Activated naive CD8-positive, alpha-beta T cell treated with anti-CD3 and anti-CD28 coated beads for 36 hours (primary cell): ENCODE measurements around the gene PRSS33. TPM values are rescaled to one million over a fixed set of nuclear protein-coding genes. Genes with fewer than 3 reads are reported as not detected.
A peak's percentile ranks its signal among the peaks of the same experiment; 100 is the strongest.

Experiments
- DNase-seq: peaks from one replicate; pipeline ENCODE4 v3.0.0; 2021
- H3K27ac Mint-ChIP-seq: one replicate; pipeline ENCODE4 v1.8.0; 2022; ENCODE audit warnings: mild to moderate bottlenecking, moderate library complexity, mixed read lengths
- H3K27me3 Mint-ChIP-seq: one replicate; pipeline ENCODE4 v1.8.0; 2022; ENCODE audit warnings: mild to moderate bottlenecking, mixed read lengths
- H3K36me3 Mint-ChIP-seq: one replicate; pipeline ENCODE4 v1.8.0; 2021; ENCODE audit warnings: mild to moderate bottlenecking, mixed read lengths
- H3K4me1 Mint-ChIP-seq: one replicate; pipeline ENCODE4 v1.8.0; 2021; ENCODE audit warnings: mixed read lengths
- H3K4me3 Mint-ChIP-seq: one replicate; pipeline ENCODE4 v1.8.0; 2022; ENCODE audit warnings: mild to moderate bottlenecking, moderate library complexity, mixed read lengths
- H3K9me3 Mint-ChIP-seq: one replicate; pipeline ENCODE4 v1.8.0; 2022; ENCODE audit warnings: mixed read lengths
- total RNA-seq, 2 experiments: library from RNA; stranded (reverse); gene quantifications; one replicate each; pipeline ENCODE4 v1.2.3, GENCODE V29; 2021

The PRSS33 gene
- total RNA-seq, 2 experiments from 2014 or later, result 0.40 to 0.54 TPM

GRCh38 chr16:2777903-2778629 lies 9.3 kb downstream of the PRSS33 start:
- Mint-ChIP-seq H3K36me3 (peaks cover 12% of the 10 kb centered on the region), H3K27me3 (no peaks in the 10 kb centered on the region), H3K4me3 (peak overlapping the region; percentile 93), H3K27ac (peak overlapping the region; percentile 96), H3K4me1 (peaks cover 26% of the 10 kb centered on the region), H3K9me3 (no peaks in the 10 kb centered on the region)
- no peak for DNase-seq

GRCh38 chr16:2777231-2777902 lies 10.0 kb downstream of the PRSS33 start, which contains the start of gene ELOB:
ELOB (minus strand) TSS chr16:2777280; CDS start chr16:2777239, 41 bp downstream.
- Mint-ChIP-seq H3K9me3 (no peaks in the 10 kb centered on the region), H3K27me3 (no peaks in the 10 kb centered on the region), H3K27ac (peak within 1 kb of the TSS; percentile 96), H3K4me3 (peak within 1 kb of the TSS; percentile 96), H3K36me3 (peaks cover 15% of the 10 kb centered on the region), H3K4me1 (peaks cover 26% of the 10 kb centered on the region)
- DNase-seq, result peak; percentile 93

- Mint-ChIP-seq H3K9me3 (no peaks in the 10 kb centered on the region), H3K4me3 (peak overlapping the region; percentile 96), H3K4me1 (peaks cover 30% of the 10 kb centered on the region)
Observed at GRCh38 chr16:2776500-2777139, 10.7 kb downstream of the PRSS33 start.

GRCh38 chr16:2775765-2776499 lies 11.4 kb downstream of the PRSS33 start:
- H3K9me3 Mint-ChIP-seq, result no peaks in the 10 kb centered on the region
- H3K36me3 Mint-ChIP-seq, result peaks cover 18% of the 10 kb centered on the region
- no peaks in the 10 kb centered on the region for H3K27me3 Mint-ChIP-seq
- H3K27ac Mint-ChIP-seq, result peak overlapping the region; percentile 86
- peak overlapping the region; percentile 96 for H3K4me3 Mint-ChIP-seq
- peaks cover 30% of the 10 kb centered on the region for H3K4me1 Mint-ChIP-seq
- DNase-seq, result no peak

More at GRCh38 chr16:2776500-2777139, 10.7 kb downstream of the PRSS33 start:
- Mint-ChIP-seq H3K27ac (peak overlapping the region; percentile 86), H3K36me3 (peaks cover 18% of the 10 kb centered on the region), H3K27me3 (no peaks in the 10 kb centered on the region)
- peak; percentile 61 for DNase-seq

- H3K27ac Mint-ChIP-seq, result peak overlapping the region; percentile 52
- no peaks in the 10 kb centered on the region for H3K27me3 Mint-ChIP-seq
- H3K36me3 Mint-ChIP-seq, result peaks cover 18% of the 10 kb centered on the region
- DNase-seq, result no peak
- peaks cover 30% of the 10 kb centered on the region for H3K4me1 Mint-ChIP-seq
- H3K4me3 Mint-ChIP-seq, result peak overlapping the region; percentile 32
- H3K9me3 Mint-ChIP-seq, result no peaks in the 10 kb centered on the region
Observed at GRCh38 chr16:2775131-2775716, 12.1 kb downstream of the PRSS33 start.

- no peak overlapping the region for H3K4me3 Mint-ChIP-seq
- no peaks in the 10 kb centered on the region for H3K27me3 Mint-ChIP-seq
- H3K9me3 Mint-ChIP-seq, result no peaks in the 10 kb centered on the region
- DNase-seq, result no peak
- H3K36me3 Mint-ChIP-seq, result peaks cover 25% of the 10 kb centered on the region
- H3K27ac Mint-ChIP-seq, result no peak overlapping the region
- H3K4me1 Mint-ChIP-seq, result peaks cover 28% of the 10 kb centered on the region
Observed at GRCh38 chr16:2774161-2774891, 13.0 kb downstream of the PRSS33 start.

- no peak overlapping the region for H3K4me3 Mint-ChIP-seq
- DNase-seq, result no peak
- H3K4me1 Mint-ChIP-seq, result peaks cover 24% of the 10 kb centered on the region
- H3K27ac Mint-ChIP-seq, result no peak overlapping the region
- no peaks in the 10 kb centered on the region for H3K9me3 Mint-ChIP-seq
- no peaks in the 10 kb centered on the region for H3K27me3 Mint-ChIP-seq
- H3K36me3 Mint-ChIP-seq, result peaks cover 21% of the 10 kb centered on the region
Observed at GRCh38 chr16:2773188-2773968, 14.0 kb downstream of the PRSS33 start.

GRCh38 chr16:2771496-2772402 lies 15.6 kb downstream of the PRSS33 start:
- Mint-ChIP-seq H3K4me3 (no peak overlapping the region), H3K27me3 (no peaks in the 10 kb centered on the region), H3K36me3 (peaks cover 22% of the 10 kb centered on the region), H3K27ac (peak overlapping the region; percentile 73), H3K4me1 (peaks cover 21% of the 10 kb centered on the region), H3K9me3 (no peaks in the 10 kb centered on the region)
- no peak for DNase-seq

GRCh38 chr16:2770057-2770951 lies 17.1 kb downstream of the PRSS33 start:
- Mint-ChIP-seq H3K9me3 (no peaks in the 10 kb centered on the region), H3K27me3 (no peaks in the 10 kb centered on the region), H3K36me3 (peaks cover 33% of the 10 kb centered on the region), H3K27ac (peak overlapping the region; percentile 56), H3K4me3 (no peak overlapping the region), H3K4me1 (peaks cover 13% of the 10 kb centered on the region)
- DNase-seq, result no peak

- H3K36me3 Mint-ChIP-seq, result peaks cover 38% of the 10 kb centered on the region
- H3K4me1 Mint-ChIP-seq, result peaks cover 10% of the 10 kb centered on the region
- no peaks in the 10 kb centered on the region for H3K27me3 Mint-ChIP-seq
- DNase-seq, result no peak
- H3K4me3 Mint-ChIP-seq, result no peak overlapping the region
- H3K27ac Mint-ChIP-seq, result peak overlapping the region; percentile 16
- H3K9me3 Mint-ChIP-seq, result no peaks in the 10 kb centered on the region
Observed at GRCh38 chr16:2769675-2770056, 17.7 kb downstream of the PRSS33 start.

GRCh38 chr16:2769100-2769529 lies 18.2 kb downstream of the PRSS33 start:
- H3K4me3 Mint-ChIP-seq, result no peak overlapping the region
- no peaks in the 10 kb centered on the region for H3K9me3 Mint-ChIP-seq
- no peak for DNase-seq
- no peaks in the 10 kb centered on the region for H3K27me3 Mint-ChIP-seq
- peaks cover 8% of the 10 kb centered on the region for H3K4me1 Mint-ChIP-seq
- H3K27ac Mint-ChIP-seq, result no peak overlapping the region
- peaks cover 39% of the 10 kb centered on the region for H3K36me3 Mint-ChIP-seq
